ENCODE data around the gene CCDC60.

Gene CCDC60

GRCh38 chr12:119322301-119322723 is 12.2 kb upstream of the CCDC60 start:
- CTCF ChIA-PET: no interaction called here
- DNase-seq (ENCODE audit: extremely low spot score): no peak

GRCh38 chr12:119325813-119326212 is 8.7 kb upstream of the CCDC60 start:
- no peak for DNase-seq (ENCODE audit: extremely low spot score)
- TF ChIP-seq LEF1 (IDR thresholded peaks at IDR 0.05; ENCODE audit: borderline replicate concordance) (no peak), TARDBP (IDR thresholded peaks at IDR 0.05) (no peak), FOXK2 (IDR thresholded peaks at IDR 0.05) (no peak)
- ChIA-PET CTCF (no interaction called here), POLR2A (no interaction called here)

More at GRCh38 chr12:119322301-119322723, 12.2 kb upstream of the CCDC60 start:
- POLR2A ChIA-PET: no interaction called here
- TF ChIP-seq SUZ12 (IDR thresholded peaks at IDR 0.05): no peak
- TF ChIP-seq PKNOX1 (IDR thresholded peaks at IDR 0.05): no peak
- no peak for TF ChIP-seq SP1 (IDR thresholded peaks at IDR 0.05)
- TF ChIP-seq ZNF384 (IDR thresholded peaks at IDR 0.05): no peak
- no peak for TF ChIP-seq NFRKB (IDR thresholded peaks at IDR 0.05)
- no peak for TF ChIP-seq ARNT (IDR thresholded peaks at IDR 0.05)
- TF ChIP-seq ELF4 (IDR thresholded peaks at IDR 0.05): no peak

- POLR2A ChIA-PET: no interaction called here
- CTCF ChIA-PET: no interaction called here
- no peak for DNase-seq (ENCODE audit: extremely low spot score)
- TF ChIP-seq TARDBP (IDR thresholded peaks at IDR 0.05) (no peak), CTBP1 (IDR thresholded peaks at IDR 0.05; ENCODE audit: borderline replicate concordance) (no peak), ELF4 (IDR thresholded peaks at IDR 0.05) (no peak), ARNT (IDR thresholded peaks at IDR 0.05) (no peak), ZNF384 (IDR thresholded peaks at IDR 0.05) (no peak), BHLHE40 (IDR thresholded peaks at IDR 0.05; ENCODE audit: borderline replicate concordance) (no peak), FOXM1 (IDR thresholded peaks at IDR 0.05; ENCODE audit: borderline replicate concordance) (no peak), FOXA1 (IDR thresholded peaks at IDR 0.05) (no peak), L3MBTL2 (conservative IDR thresholded peaks at IDR 0.05) (no peak), SUZ12 (IDR thresholded peaks at IDR 0.05) (no peak), LEF1 (IDR thresholded peaks at IDR 0.05; ENCODE audit: borderline replicate concordance) (no peak), PKNOX1 (IDR thresholded peaks at IDR 0.05) (no peak), SP1 (IDR thresholded peaks at IDR 0.05) (no peak), FOXK2 (IDR thresholded peaks at IDR 0.05) (no peak), NFRKB (IDR thresholded peaks at IDR 0.05) (no peak), HDGF (IDR thresholded peaks at IDR 0.05; ENCODE audit: borderline replicate concordance) (no peak)
Observed at GRCh38 chr12:119326341-119326740, 8.2 kb upstream of the CCDC60 start.

- TF ChIP-seq PKNOX1 (IDR thresholded peaks at IDR 0.05): no peak
- TF ChIP-seq BHLHE40 (IDR thresholded peaks at IDR 0.05; ENCODE audit: borderline replicate concordance): no peak
- TF ChIP-seq FOXM1 (IDR thresholded peaks at IDR 0.05; ENCODE audit: borderline replicate concordance): no peak
- TF ChIP-seq SUZ12 (IDR thresholded peaks at IDR 0.05): no peak
- TF ChIP-seq FOXK2 (IDR thresholded peaks at IDR 0.05): no peak
- no peak for TF ChIP-seq FOXA1 (IDR thresholded peaks at IDR 0.05)
- TF ChIP-seq ARNT (IDR thresholded peaks at IDR 0.05): no peak
- POLR2A ChIA-PET: no interaction called here
- no peak for DNase-seq (ENCODE audit: extremely low spot score)
- CTCF ChIA-PET: no interaction called here
Observed at GRCh38 chr12:119327471-119327870, 7.1 kb upstream of the CCDC60 start.

- DNase-seq (ENCODE audit: extremely low spot score): peak; percentile 57
- ChIA-PET POLR2A (no interaction called here), CTCF (no interaction called here)
- no peak for TF ChIP-seq PKNOX1 (IDR thresholded peaks at IDR 0.05)
- no peak for TF ChIP-seq CTBP1 (IDR thresholded peaks at IDR 0.05; ENCODE audit: borderline replicate concordance)
- no peak for TF ChIP-seq TARDBP (IDR thresholded peaks at IDR 0.05)
- TF ChIP-seq ELF4 (IDR thresholded peaks at IDR 0.05): no peak
- TF ChIP-seq FOXK2 (IDR thresholded peaks at IDR 0.05): no peak
- TF ChIP-seq LEF1 (IDR thresholded peaks at IDR 0.05; ENCODE audit: borderline replicate concordance): no peak
Observed at GRCh38 chr12:119328111-119328510, 6.4 kb upstream of the CCDC60 start.

DNA sequence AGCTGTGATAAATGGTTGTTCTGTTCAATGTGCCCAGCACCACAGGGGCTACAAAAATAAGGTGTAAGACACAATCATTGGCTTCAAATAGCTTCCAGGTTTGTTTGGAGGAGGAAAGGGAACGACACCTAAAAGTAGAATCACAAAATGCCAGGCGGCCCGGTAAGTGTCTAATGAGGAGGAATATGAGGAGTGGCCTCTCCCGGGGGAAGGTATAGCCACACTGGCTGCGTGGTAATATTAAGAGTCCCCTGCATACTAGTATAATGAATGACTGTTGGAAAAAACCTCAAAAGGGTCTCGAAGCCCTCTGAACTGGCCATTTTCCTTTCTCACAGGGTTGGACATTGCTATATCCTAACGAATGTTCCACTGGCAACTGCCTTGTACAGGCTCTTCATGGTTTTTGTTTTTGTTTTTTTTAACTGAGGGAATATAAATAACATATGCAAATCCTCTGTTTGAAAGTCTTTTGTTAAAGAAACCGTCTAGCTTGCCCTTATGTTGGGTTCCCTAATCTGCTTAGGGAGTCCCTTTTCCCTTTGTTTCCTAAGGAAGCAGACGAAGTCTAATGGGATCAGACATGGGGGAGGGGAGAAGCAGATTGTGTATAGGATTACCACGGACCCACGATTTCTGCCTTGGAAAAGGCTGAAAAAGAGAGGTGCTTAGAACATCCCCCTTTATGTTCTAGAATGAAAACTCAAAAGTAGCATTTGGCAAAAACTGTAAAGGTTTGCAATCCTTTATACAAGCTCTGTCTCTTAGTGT is 4.2 kb downstream of the CCDC60 start:
- ChIA-PET CTCF (no interaction called here), POLR2A (no interaction called here)
- DNase-seq (ENCODE audit: extremely low spot score): no peak
- no peak for TF ChIP-seq SUZ12 (IDR thresholded peaks at IDR 0.05)
- no peak for TF ChIP-seq CTBP1 (IDR thresholded peaks at IDR 0.05; ENCODE audit: borderline replicate concordance)

GRCh38 chr12:119340578-119340977 is 6.0 kb downstream of the CCDC60 start:
- TF ChIP-seq NFRKB (IDR thresholded peaks at IDR 0.05) (no peak), LEF1 (IDR thresholded peaks at IDR 0.05; ENCODE audit: borderline replicate concordance) (no peak), L3MBTL2 (conservative IDR thresholded peaks at IDR 0.05) (no peak), ELF4 (IDR thresholded peaks at IDR 0.05) (no peak), CTBP1 (IDR thresholded peaks at IDR 0.05; ENCODE audit: borderline replicate concordance) (no peak), TARDBP (IDR thresholded peaks at IDR 0.05) (no peak), SP1 (IDR thresholded peaks at IDR 0.05) (no peak), FOXA1 (IDR thresholded peaks at IDR 0.05) (no peak), SUZ12 (IDR thresholded peaks at IDR 0.05) (no peak), FOXK2 (IDR thresholded peaks at IDR 0.05) (no peak), PKNOX1 (IDR thresholded peaks at IDR 0.05) (no peak), HDGF (IDR thresholded peaks at IDR 0.05; ENCODE audit: borderline replicate concordance) (no peak), BHLHE40 (IDR thresholded peaks at IDR 0.05; ENCODE audit: borderline replicate concordance) (no peak), FOXM1 (IDR thresholded peaks at IDR 0.05; ENCODE audit: borderline replicate concordance) (no peak), ZNF384 (IDR thresholded peaks at IDR 0.05) (no peak)
- no peak for DNase-seq (ENCODE audit: extremely low spot score)
- CTCF ChIA-PET: no interaction called here
- POLR2A ChIA-PET: no interaction called here
